Naive thymus-derived CD4-positive, alpha-beta T cell (primary cell): Measurements from ENCODE around the gene GRIN2A. TPM values are rescaled to one million over a fixed set of nuclear protein-coding genes. Genes with fewer than 3 reads are reported as not detected.

ENCODE experiments used
- ATAC-seq: fragments of 150-1000 bp; cut with Tn5 transposase; 2 replicates; pipeline ENCODE4 v1.10.0; 2021; ENCODE audit warnings: mild to moderate bottlenecking, moderate library complexity
- CTCF ChIA-PET: fragments of 350-600 bp; sonication (Branson Sonifier 250); formaldehyde crosslinking; loops from one replicate; lab custom pipeline; 2021; ENCODE audit warnings: antibody characterized with exemption; lab: Charles Lee
- POLR2A ChIA-PET: fragments of 350-600 bp; sonication (Branson Sonifier 250); formaldehyde crosslinking; loops from one replicate; lab custom pipeline; 2021; ENCODE audit warnings: antibody characterized with exemption, inconsistent platforms; lab: Charles Lee
- DNase-seq, 9 donors: peaks; one replicate each; pipeline versions ENCODE4 v3.0.0 to v3.0.0-alpha.2; 2020 to 2022; ENCODE audit warnings: mixed read lengths in 1 of 9
- H3K27ac ChIP-seq: one replicate; pipeline ENCODE4 v1.7.0; 2013; ENCODE audit warnings: mild to moderate bottlenecking, low read depth, low read length, moderate library complexity
- H3K27me3 ChIP-seq, 2 donors: one replicate each; pipeline ENCODE4 v1.7.0; 2013; ENCODE audit warnings: low read length in 2 of 2, mild to moderate bottlenecking in 2 of 2, moderate library complexity in 2 of 2; ENCODE audit not compliant: control insufficient read depth in 2 of 2, insufficient read depth in 2 of 2
- H3K36me3 ChIP-seq, 3 experiments: 1 replicate in 2 of 3; 2 replicates in 1 of 3; pipeline ENCODE4 v1.7.0; 2013; ENCODE audit warnings: low read length in 3 of 3, mild to moderate bottlenecking in 3 of 3, moderate library complexity in 1 of 3; ENCODE audit not compliant: insufficient read depth in 3 of 3, control insufficient read depth in 2 of 3
- H3K4me1 ChIP-seq, 2 donors: one replicate each; pipeline ENCODE4 v1.7.0; 2013; ENCODE audit warnings: low read length in 2 of 2, mild to moderate bottlenecking in 2 of 2, moderate library complexity in 1 of 2; ENCODE audit not compliant: control insufficient read depth in 2 of 2, insufficient read depth in 2 of 2
- H3K4me3 ChIP-seq: 2 replicates; pipeline ENCODE4 v1.7.0; 2013; ENCODE audit warnings: mild to moderate bottlenecking, low read length
- H3K9me3 ChIP-seq, 3 experiments: 1 replicate in 2 of 3; 2 replicates in 1 of 3; pipeline ENCODE4 v1.7.0; 2013; ENCODE audit warnings: low read length in 3 of 3; ENCODE audit not compliant: control insufficient read depth in 2 of 3
- H3K27ac Mint-ChIP-seq, 9 donors: one replicate each; pipeline ENCODE4 v1.8.0; 2020 to 2022; ENCODE audit warnings: mixed read lengths in 9 of 9, mild to moderate bottlenecking in 8 of 9, moderate library complexity in 5 of 9, inconsistent platforms in 2 of 9
- H3K27me3 Mint-ChIP-seq, 5 donors: one replicate each; pipeline ENCODE4 v1.8.0; 2021 to 2022; ENCODE audit warnings: mixed read lengths in 5 of 5, mild to moderate bottlenecking in 1 of 5
- H3K36me3 Mint-ChIP-seq, 5 donors: one replicate each; pipeline ENCODE4 v1.8.0; 2020 to 2022; ENCODE audit warnings: mixed read lengths in 5 of 5, mild to moderate bottlenecking in 3 of 5, inconsistent platforms in 1 of 5
- H3K4me1 Mint-ChIP-seq, 7 donors: one replicate each; pipeline ENCODE4 v1.8.0; 2020 to 2022; ENCODE audit warnings: mixed read lengths in 7 of 7, mild to moderate bottlenecking in 3 of 7, inconsistent platforms in 1 of 7
- H3K4me3 Mint-ChIP-seq, 10 donors: one replicate each; pipeline ENCODE4 v1.8.0; 2020 to 2022; ENCODE audit warnings: mild to moderate bottlenecking in 10 of 10, mixed read lengths in 10 of 10, moderate library complexity in 6 of 10, inconsistent platforms in 2 of 10
- H3K9me3 Mint-ChIP-seq, 11 donors: one replicate each; pipeline ENCODE4 v1.8.0; 2020 to 2022; ENCODE audit warnings: mixed read lengths in 11 of 11, mild to moderate bottlenecking in 4 of 11, inconsistent platforms in 1 of 11, moderate library complexity in 1 of 11
- intact Hi-C, 2 donors: fragments of 100-400 bp; cut with micrococcal nuclease; formaldehyde crosslinking; loops; one replicate each; pipeline ENCODE4 v1.15.1; 2023
- polyA plus RNA-seq, 2 donors: library from polyadenylated mRNA; unstranded; fragments of 300-500 nt; fragmentation: Illumina TruSeq; gene quantifications; one replicate each; pipeline ENCODE4 v1.2.3, GENCODE V29; 2021
- total RNA-seq, 6 experiments: library from RNA in 5 of 6; stranded (reverse) in 5 of 6; gene quantifications; 1 replicate in 5 of 6; 2 replicates in 1 of 6; pipeline ENCODE4 v1.2.3 and lab custom pipeline; 2021 to 2026

The GRIN2A gene
- total and polyA plus RNA-seq, 7 experiments from 2014 or later, result not detected

- Histone ChIP-seq H3K9me3 (no peaks in the 10 kb centered on the region), H3K4me1 (no peaks in the 10 kb centered on the region), H3K27me3 (no peaks in the 10 kb centered on the region), H3K4me3 (no peak overlapping the region), H3K36me3 (no peaks in the 10 kb centered on the region), H3K27ac (no peak overlapping the region)
- intact Hi-C loops, result no loop called here
- Mint-ChIP-seq H3K27me3 (peaks cover 0 to 24% (median 0%) of the 10 kb centered on the region in 5 donors), H3K27ac (no peak overlapping the region), H3K36me3 (no peaks in the 10 kb centered on the region), H3K4me1 (no peaks in the 10 kb centered on the region), H3K4me3 (no peak overlapping the region), H3K9me3 (peaks cover 2 to 22% (median 7%) of the 10 kb centered on the region in 11 donors)
- no peak for ATAC-seq
- CTCF ChIA-PET, result no interaction called here
- no peak for DNase-seq
- POLR2A ChIA-PET, result no interaction called here
These were observed 233.3 kb downstream of the GRIN2A start for GRCh38 chr16:9948933-9949332.

GRCh38 chr16:9946022-9946720, 236.1 kb downstream of the GRIN2A start:
- H3K27me3 ChIP-seq, result no peaks in the 10 kb centered on the region
- H3K4me1 ChIP-seq, result no peaks in the 10 kb centered on the region
- ChIA-PET POLR2A (no interaction called here), CTCF (no interaction called here)
- H3K27ac ChIP-seq, result no peak overlapping the region
- intact Hi-C loops, result no loop called here
- no peaks in the 10 kb centered on the region for H3K36me3 ChIP-seq
- H3K4me1 Mint-ChIP-seq, result no peaks in the 10 kb centered on the region
- no peak overlapping the region for H3K4me3 ChIP-seq
- H3K9me3 ChIP-seq, result peaks cover 0 to 4% (median 0%) of the 10 kb centered on the region in 3 experiments
- H3K4me3 Mint-ChIP-seq, result no peak overlapping the region
- ATAC-seq, result no peak
- H3K27me3 Mint-ChIP-seq, result peaks cover 0 to 20% (median 0%) of the 10 kb centered on the region in 5 donors
- H3K36me3 Mint-ChIP-seq, result no peaks in the 10 kb centered on the region
- no peak for DNase-seq
- peaks cover under 1 to 13% (median 7%) of the 10 kb centered on the region in 11 donors for H3K9me3 Mint-ChIP-seq
- no peak overlapping the region for H3K27ac Mint-ChIP-seq

- intact Hi-C loops, result no loop called here
- ATAC-seq (no peak), DNase-seq (no peak)
- no peak overlapping the region for H3K27ac ChIP-seq
- H3K4me3 ChIP-seq, result no peak overlapping the region
- no peak overlapping the region for H3K4me3 Mint-ChIP-seq
- peaks cover 0 to 8% (median 4%) of the 10 kb centered on the region in 11 donors for H3K9me3 Mint-ChIP-seq
- H3K9me3 ChIP-seq, result peaks cover 0 to 5% (median 0%) of the 10 kb centered on the region in 3 experiments
- no peaks in the 10 kb centered on the region for H3K36me3 Mint-ChIP-seq
- no peaks in the 10 kb centered on the region for H3K27me3 ChIP-seq
- no peaks in the 10 kb centered on the region for H3K4me1 ChIP-seq
- peaks cover 0 to 12% (median 0%) of the 10 kb centered on the region in 5 donors for H3K27me3 Mint-ChIP-seq
- no peak overlapping the region for H3K27ac Mint-ChIP-seq
- H3K4me1 Mint-ChIP-seq, result no peaks in the 10 kb centered on the region
- POLR2A ChIA-PET, result no interaction called here
- CTCF ChIA-PET, result no interaction called here
- no peaks in the 10 kb centered on the region for H3K36me3 ChIP-seq
These were observed 239.1 kb downstream of the GRIN2A start for GRCh38 chr16:9943121-9943520.

- no peaks in the 10 kb centered on the region for H3K4me1 Mint-ChIP-seq
- no peaks in the 10 kb centered on the region for H3K36me3 ChIP-seq
- no peaks in the 10 kb centered on the region for H3K27me3 ChIP-seq
- H3K4me3 Mint-ChIP-seq, result no peak overlapping the region
- ChIA-PET CTCF (no interaction called here), POLR2A (no interaction called here)
- peaks cover 0 to 7% (median 0%) of the 10 kb centered on the region in 5 donors for H3K27me3 Mint-ChIP-seq
- no peak overlapping the region for H3K27ac Mint-ChIP-seq
- H3K4me1 ChIP-seq, result no peaks in the 10 kb centered on the region
- ATAC-seq (no peak), DNase-seq (no peak)
- no peak overlapping the region for H3K4me3 ChIP-seq
- H3K36me3 Mint-ChIP-seq, result no peaks in the 10 kb centered on the region
- peaks cover 0 to 8% (median 2%) of the 10 kb centered on the region in 11 donors for H3K9me3 Mint-ChIP-seq
- H3K9me3 ChIP-seq, result peaks cover 0 to 5% (median 0%) of the 10 kb centered on the region in 3 experiments
- intact Hi-C loops, result no loop called here
- H3K27ac ChIP-seq, result no peak overlapping the region
These were observed 241.0 kb downstream of the GRIN2A start for GRCh38 chr16:9941245-9941644.

GRCh38 chr16:9934723-9935508, 247.3 kb downstream of the GRIN2A start:
- Histone ChIP-seq H3K4me3 (no peak overlapping the region), H3K27ac (no peak overlapping the region), H3K9me3 (no peaks in the 10 kb centered on the region), H3K27me3 (peaks cover 0 to 3% of the 10 kb centered on the region in 2 donors), H3K4me1 (no peaks in the 10 kb centered on the region), H3K36me3 (no peaks in the 10 kb centered on the region)
- Mint-ChIP-seq H3K27ac (no peak overlapping the region), H3K9me3 (peaks cover 0 to 9% (median 3%) of the 10 kb centered on the region in 11 donors), H3K27me3 (peaks cover 0 to 4% (median 0%) of the 10 kb centered on the region in 5 donors), H3K4me1 (no peaks in the 10 kb centered on the region), H3K4me3 (no peak overlapping the region), H3K36me3 (no peaks in the 10 kb centered on the region)
- no peak for DNase-seq
- ChIA-PET POLR2A (no interaction called here), CTCF (no interaction called here)
- intact Hi-C loops, result no loop called here
- ATAC-seq, result no peak

- CTCF ChIA-PET, result no interaction called here
These were observed 249.1 kb downstream of the GRIN2A start for GRCh38 chr16:9932919-9933653.

More at GRCh38 chr16:9932919-9933653, 249.1 kb downstream of the GRIN2A start:
- DNase-seq, result no peak
- Mint-ChIP-seq H3K9me3 (peaks cover 0 to 9% (median 3%) of the 10 kb centered on the region in 11 donors), H3K4me1 (no peaks in the 10 kb centered on the region), H3K27me3 (peaks cover 0 to 11% (median 0%) of the 10 kb centered on the region in 5 donors), H3K36me3 (no peaks in the 10 kb centered on the region), H3K27ac (no peak overlapping the region), H3K4me3 (no peak overlapping the region)
- Histone ChIP-seq H3K9me3 (no peaks in the 10 kb centered on the region), H3K27ac (no peak overlapping the region), H3K36me3 (no peaks in the 10 kb centered on the region), H3K4me3 (no peak overlapping the region), H3K4me1 (no peaks in the 10 kb centered on the region), H3K27me3 (peaks cover 0 to 3% of the 10 kb centered on the region in 2 donors)
- POLR2A ChIA-PET, result no interaction called here
- intact Hi-C loops, result no loop called here
- ATAC-seq, result no peak
